ENCODE measurements around the gene POLR1F.
"Not testable (repeated sequence)": the region's sequence is repeated elsewhere in the genome, so short reads cannot be mapped to it uniquely, and the experiment has no call there.

POLR1F gene, protein sequence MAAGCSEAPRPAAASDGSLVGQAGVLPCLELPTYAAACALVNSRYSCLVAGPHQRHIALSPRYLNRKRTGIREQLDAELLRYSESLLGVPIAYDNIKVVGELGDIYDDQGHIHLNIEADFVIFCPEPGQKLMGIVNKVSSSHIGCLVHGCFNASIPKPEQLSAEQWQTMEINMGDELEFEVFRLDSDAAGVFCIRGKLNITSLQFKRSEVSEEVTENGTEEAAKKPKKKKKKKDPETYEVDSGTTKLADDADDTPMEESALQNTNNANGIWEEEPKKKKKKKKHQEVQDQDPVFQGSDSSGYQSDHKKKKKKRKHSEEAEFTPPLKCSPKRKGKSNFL

DNA sequence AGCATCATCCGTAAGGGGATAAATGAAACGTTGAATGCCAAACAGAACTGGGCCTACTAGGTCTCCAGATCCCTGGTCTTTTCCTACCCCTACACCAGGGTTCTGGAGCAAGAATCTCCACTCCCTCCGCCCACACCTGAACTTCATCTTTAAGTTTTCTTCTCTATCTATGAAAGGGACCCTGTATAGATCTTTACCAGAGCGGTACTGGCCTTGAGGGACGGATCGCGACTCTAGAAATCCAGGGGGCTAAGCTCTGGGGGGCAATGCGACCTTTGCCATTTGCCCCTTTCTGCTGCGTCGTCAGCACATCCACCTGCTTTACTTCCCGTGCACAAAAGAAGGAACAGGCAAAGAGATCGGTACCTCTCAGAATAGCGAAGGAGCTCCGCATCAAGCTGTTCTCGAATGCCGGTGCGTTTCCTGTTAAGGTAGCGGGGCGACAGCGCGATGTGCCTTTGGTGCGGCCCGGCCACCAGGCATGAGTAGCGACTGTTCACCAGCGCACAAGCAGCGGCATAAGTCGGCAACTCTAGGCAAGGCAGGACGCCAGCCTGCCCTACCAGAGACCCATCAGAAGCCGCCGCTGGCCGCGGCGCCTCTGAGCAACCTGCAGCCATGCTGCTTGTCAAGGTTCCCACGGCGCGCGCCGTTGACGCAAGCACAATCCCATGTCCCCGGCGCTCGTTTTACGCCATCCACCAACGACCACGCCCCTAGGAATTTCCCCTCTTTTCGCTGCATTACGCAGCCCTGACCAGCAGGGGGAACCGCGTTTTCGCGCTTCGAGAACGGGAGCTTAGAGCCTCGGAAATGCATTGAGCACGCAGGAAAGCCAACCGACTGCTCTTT lies at the start of gene POLR1F:
POLR1F (minus strand) TSS at position 641 of the 852 bp plus-strand sequence; CDS start at position 620, 21 bp downstream.
- peak; percentile 92 for DNase-seq

DNA sequence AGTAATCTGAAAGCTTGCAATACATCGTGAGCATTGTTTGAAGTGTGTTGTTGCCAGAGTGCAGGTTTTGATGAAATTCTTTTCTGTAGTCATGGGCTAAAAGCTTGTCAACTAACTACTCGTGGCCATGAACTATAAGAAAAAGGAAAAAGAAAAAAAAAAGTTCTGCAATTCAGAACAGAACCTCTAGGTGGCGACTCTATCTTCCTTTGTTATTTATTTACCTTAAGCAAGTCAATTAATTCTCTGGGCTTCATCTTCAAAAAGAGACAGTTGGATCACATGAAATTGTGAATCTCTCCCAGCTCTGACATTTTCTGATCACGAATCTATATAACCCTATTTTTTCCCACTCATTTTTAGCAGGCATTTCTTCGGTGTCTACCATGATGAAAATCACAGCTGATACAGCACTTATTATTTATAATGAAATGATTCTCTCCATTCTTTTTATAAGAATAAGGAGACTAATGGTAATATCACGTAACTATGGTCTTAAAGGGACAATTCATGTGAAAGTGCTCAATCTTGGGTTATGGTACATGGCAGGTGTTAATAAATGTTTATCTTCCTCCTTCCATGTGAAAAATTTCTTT lies 45.8 kb upstream of the POLR1F start:
- no peak for DNase-seq

DNA sequence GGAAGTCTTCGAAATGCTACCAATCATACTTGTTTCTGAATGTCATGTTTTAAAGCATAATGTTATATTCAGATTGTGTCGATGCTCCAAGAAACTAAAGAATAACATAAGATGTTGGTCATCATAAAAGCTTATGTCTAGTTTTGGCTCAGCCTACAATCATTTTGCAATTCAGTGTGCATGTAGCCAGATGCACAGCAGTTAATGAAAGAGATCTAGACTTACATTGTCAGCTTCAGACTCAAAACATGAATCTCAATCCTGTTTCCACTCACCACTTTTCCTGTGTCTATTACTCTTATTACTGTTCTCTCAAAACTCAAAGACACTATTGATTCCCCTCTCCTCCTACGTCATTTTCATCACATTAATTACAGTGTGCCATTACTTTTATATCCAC lies 43.2 kb upstream of the POLR1F start:
- DNase-seq: no peak

DNA sequence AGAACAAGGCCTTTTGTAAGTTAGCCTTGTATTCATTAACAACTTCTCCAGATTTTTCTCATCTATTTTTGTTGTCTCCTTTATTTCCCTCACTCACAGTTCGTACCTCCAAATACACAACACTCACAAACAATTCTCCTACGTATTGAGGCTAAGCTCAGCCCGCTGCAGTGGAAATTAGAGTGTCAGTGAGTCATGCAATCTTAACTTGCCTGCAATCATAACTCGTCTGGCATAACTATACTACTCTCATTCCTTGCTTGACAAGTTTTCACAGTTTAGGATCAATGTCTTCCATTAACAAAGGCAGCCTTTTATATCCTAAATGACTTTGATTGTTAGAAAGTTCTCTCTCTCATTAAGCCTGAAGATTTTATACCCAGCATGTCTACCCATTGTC lies 40.8 kb upstream of the POLR1F start:
- DNase-seq: no peak

DNA sequence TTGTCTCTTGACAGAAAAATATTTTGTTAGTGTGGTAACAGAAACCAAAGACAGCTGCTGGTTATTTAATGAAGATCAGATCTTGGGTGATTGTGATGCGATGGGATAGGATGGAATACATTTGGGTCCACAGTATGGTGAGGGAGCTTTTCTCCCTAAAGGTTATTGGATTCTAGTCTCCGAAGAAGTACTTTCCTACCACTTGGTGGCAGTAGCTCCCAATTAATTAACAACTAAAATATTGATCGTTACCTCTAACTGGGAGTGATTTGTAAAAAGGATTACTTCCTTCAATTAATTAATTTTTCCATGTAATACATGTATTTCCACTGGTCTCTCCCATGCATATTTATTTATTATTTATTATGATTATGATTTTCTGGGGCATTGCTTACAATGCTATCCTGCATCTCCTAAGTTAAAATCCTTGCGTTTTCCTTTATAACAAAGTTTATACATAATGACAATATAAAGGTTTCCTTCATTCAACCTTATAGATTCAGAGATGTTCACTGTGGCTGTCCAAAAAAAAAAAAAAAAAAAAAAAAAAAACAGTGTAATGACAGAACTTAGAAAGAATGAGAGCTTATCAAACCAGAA lies 39.0 kb upstream of the POLR1F start:
- no peak for DNase-seq

DNA sequence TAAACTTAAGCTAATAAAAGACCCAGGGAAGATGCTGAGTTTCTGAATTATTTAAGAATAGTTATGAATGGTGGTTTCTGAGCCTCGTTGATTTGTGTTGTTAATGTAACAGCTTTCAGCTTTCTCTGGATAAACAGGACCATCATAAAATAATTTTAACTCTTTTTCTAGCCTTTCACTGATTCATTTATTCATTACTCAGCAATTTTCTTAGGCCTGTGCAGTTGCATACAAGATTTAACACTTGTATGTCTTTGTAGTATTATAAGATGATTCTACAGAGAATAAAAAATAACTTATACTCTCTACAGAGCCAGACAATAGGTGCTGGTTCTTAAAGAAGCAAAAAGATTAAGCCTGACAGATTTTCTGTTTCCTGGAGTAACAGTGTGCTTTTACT lies 35.2 kb upstream of the POLR1F start:
- no peak for DNase-seq

DNA sequence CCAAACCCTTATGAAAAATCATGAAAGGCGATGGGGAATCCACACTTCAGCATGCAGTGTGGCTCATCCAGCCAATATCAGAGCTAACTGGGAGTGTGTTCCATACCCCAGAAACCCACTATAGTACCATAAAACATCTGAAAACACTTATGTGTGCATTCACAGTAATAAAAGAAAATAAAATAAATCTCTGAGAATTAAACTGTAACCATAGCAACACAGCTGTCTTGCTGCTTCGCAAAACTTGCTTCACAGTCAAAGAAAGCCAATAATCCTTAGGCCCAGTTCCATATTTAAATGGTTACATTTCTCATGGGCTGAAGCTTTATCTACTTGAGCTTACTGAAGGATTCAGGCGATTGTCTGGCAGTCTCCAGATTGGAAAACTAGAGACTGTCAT lies 19.9 kb upstream of the POLR1F start:
- no peak for DNase-seq

DNA sequence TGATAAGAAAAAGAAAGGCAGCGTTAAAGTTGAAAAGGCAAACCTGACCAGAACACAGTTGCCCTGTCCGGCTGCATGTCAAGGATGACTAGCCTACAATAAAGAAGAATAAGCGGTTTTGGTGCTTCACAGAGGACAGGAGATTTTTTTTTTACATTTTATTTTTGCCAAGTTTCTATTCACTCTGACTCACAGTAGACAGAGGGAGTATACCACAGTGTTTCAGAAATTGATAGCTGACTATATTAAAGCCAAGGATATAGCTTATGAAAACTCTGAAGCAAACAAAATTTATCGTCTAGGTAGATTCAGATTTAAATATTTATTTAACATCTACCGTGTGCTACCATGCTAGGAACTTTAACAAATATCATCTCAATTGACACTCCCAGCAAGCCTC lies 16.9 kb upstream of the POLR1F start:
- DNase-seq: no peak

DNA sequence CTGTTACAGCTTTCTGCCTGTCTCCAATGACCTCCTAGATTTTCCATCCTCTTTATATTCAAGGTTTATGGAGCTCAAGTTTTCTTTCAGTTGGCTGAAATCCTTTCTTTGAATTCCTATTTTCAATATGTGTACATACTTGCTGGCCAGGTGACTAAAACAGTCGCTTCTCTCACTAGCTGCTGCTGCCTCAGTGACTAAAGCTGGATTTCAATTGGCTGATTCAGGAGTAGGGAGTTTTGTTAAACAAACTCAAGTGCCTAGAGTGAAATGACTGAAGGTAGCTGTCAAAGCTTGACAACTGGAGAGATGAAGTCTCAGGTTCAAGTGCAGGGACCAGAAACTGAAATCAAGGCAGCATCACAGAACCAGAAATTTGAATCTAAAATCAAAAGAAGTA lies 6.7 kb upstream of the POLR1F start:
- no peak for DNase-seq

DNA sequence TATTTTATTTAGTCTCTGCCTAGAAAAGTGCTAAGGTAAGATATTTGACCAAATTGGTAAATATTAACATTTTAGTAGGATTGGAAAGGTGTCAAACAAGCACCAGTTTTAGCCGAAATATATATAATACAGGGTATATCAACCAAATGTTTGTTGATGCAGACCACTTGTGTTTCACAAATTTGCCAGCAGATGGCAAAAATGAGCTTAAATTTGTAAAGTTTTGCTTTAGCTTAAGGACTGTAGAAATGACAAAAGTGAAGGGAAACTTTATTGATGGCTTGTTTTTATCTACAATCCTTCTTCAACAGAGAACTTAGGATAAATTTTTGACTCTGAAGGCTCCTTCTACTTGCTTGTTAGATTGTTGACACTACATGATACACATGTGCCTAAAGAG lies 4.8 kb upstream of the POLR1F start:
- DNase-seq: no peak

DNA sequence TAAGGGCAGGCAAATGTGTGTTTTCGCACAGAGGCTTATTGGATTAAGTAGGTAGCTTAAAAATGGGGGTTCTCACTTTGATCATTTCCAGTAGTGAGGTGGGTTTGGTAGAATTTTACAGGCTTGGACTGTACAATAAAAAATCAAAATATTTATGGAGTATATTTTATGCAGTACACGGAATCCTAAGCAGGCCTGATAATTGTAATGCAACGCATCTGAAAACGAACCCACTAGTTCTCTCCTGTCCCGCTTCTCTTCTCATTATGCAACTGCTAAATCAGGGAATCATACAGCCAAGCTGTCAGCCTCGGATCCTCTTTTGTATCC lies 377 bp upstream of the POLR1F start:
- no peak for DNase-seq

DNA sequence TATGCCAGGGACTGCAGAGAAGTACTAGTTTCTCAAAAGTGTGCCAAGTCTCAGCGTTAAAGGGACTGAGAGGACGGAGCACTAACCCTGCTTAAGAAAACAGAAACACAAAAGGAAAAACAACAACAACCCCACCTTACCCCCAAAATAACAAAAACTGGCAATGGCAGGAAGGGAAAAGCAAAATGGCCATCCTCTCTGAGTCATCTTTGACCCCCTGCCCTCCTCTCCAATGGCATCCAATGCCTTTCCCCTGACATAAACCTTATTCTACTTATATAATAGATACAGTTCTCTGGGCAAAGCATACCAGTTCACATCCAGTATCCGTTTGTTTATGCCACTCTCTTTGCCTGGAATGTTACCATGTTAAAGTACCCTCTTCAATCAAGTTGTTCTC lies 1.6 kb downstream of the POLR1F start:
- no peak for DNase-seq

DNA sequence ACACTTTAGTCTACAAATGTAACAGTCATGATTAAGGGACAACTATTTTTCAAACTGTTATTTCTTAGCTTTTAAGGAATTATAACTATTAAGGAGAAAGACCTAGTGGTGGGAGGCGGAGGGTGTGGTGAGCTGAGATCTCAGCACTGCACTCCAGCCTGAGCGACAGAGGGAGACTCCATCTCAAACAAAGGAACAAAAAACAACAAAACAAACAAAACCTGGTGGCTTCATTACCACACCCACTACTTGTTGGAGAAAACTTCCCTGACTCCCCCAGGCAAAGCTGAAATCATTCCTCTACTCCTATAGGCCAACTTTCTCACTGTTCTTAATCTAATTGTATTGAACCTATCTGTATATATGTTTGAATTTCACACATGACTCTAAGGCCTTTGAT lies 3.2 kb downstream of the POLR1F start:
- no peak for DNase-seq

DNA sequence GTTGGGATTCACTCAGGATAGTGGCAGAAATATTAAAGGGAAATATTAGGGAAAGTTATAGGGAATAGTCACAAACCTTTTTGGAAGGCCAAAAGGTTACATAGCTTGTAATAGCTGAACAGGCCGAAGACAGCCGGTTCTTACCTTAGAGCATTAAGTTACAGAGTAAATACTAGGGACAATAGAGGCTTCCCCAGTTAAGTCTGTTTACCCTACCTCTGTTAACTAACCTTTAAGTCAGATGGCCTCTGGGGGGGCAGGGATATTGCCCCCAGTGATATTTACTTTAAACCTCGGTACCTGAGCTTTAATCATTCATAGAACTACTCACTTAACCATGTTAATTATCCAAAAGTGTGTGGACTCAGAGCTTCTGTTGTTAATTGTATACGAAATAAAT lies 7.4 kb downstream of the POLR1F start:
- DNase-seq: no peak

DNA sequence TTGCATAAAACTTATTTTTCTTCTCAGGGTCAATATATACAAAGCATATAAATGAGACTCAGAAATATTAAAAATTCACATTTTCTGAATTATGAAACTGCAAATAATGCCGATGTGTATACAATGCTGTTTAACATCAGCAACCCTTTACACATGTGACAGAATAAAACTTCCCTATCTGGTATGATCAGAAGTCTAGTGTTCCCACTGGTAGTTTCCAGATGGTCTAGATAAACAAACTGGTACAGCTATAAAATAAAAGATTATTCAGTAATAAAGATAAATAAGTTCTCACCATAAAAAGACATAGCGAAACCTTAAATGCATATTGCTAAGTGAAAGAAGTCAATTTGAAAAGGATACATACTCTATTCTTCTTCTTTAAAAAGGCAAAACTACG lies 7.9 kb downstream of the POLR1F start:
- no peak for DNase-seq

DNA sequence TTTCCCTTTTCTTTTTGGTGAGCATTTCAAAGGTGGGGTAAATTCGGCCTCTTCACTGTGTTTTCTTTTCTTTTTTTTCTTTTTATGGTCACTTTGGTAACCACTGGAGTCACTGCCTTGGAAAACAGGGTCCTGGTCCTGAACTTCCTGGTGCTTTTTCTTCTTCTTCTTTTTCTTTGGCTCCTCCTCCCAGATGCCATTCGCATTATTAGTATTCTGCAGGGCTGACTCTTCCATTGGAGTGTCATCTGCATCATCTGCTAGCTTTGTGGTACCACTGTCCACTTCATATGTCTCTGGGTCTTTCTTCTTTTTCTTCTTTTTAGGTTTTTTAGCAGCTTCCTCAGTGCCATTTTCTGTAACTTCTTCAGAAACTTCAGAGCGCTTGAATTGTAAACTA lies 10.5 kb downstream of the POLR1F start:
- no peak for DNase-seq

DNA sequence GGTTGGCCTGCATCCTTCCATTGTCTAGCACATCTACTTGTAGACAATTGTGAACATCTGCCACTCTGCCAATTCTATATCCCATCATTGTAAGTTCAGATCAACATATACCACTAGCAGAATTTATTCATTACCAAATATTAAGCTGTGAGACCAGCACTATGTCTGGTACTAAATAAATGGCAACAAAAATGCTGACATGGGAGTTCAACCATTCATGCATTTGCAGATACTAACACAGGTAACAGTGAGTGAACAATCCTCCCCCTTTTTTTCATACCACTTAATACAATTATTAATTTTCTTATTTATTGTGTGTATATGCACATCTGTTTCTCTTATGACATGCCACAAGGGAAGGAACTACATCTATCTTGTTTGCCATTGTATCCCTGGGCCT lies 11.9 kb downstream of the POLR1F start:
- no peak for DNase-seq

DNA sequence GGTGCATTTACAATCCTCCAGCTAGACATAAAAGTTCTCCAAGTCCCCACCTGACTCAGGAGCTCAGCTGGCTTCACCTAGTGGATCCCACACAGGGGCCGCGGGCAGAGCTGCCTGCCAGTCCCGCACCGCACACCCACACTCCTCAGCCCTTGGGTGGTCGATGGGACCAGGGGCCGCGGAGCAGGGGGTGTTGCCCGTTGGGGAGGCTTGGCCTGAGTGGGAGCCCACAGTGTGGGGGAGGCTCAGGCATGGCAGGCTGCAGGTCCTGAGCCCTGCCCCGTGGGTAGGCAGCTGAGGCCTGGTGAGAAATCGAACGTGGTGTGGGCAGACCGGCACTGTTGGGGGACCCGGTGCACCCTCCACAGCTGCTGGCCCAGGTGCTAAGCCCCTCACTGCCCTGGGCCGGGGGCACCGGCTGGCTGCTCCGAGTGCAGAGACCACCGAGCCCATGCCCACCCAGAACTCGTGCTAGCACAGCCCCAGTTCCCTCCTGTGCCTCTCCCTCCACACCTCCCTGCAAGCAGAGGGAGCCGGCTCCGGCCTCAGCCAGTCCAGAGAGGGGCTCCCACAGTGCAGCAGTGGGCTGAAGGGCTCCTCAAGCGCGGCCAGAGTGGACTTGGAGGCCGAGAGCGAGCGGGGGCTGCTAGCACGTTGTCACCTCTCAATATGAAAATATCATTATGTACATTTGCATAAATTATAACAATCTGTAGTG lies 16.6 kb downstream of the POLR1F start:
- DNase-seq: no peak

DNA sequence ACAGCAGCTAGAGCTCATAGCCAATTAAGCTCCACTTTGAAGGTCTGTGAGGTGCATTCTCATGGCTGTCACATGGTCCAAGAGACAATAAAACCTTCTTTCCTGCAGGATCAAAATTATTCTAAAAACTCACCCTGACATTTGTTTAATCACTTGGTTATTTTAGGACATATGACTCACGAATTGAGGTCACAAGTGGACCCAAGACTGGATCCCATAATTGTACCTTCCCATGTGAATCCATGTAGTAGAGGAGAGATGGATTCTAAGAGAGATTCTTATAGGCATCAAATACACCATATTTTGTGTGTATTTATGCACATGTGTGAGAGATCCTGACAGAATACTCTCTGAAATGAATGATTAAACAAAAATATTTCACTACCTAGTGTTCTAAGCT lies 18.1 kb downstream of the POLR1F start:
- no peak for DNase-seq

DNA sequence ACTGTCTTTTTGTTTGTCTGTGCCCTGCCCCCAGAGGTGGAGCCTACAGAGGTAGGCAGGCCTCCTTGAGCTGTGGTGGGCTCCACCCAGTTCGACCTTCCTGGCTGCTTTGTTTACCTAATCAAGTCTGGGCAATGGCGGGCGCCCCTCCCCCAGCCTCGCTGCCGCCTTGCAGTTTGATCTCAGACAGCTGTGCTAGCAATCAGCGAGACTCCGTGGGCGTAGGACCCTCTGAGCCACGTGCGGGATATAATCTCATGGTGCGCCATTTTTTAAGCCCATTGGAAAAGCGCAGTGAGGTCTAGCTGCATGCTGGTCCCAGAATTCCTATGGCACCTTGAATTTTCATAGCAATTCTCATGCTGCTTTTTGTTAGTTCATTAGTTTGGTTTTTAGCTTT lies 19.7 kb downstream of the POLR1F start:
- DNase-seq: not testable (repeated sequence)

DNA sequence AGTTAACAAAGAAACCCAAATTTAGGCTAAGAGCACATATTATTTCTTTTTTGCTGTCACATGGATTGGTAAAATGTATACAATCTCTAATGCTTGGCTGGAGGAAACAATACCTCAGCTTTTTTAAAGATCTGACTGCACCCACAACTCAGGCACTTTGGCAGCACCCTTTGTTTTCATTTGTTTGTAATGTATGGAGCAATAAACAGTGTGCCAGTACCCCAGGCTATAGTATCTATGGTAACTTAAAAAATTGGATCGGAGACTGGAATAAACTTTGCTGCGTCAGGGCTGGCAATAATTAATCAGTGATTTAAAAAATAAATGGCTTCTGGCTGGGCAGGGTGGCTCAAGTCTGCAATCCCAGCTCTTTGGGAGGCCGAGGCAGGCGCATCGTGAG lies 27.2 kb downstream of the POLR1F start:
- DNase-seq: no peak

DNA sequence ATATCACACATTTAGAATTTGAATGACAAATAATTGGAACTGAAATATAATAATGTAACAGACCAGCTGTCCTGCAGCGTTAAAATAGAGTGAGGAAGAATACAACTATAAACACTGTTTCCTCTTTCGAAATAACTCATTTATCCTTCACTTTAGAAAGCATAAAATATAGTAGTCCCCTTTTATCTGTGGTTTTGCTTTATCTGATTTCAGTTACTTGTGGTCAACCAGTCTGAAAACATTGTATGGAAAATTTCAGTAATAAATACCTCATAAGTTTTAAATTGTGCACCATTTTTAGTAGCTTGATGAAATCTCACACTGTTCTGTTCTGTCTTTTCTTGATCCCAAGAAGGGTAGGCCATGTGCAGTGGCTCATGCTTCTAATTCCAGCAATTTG lies 31.7 kb downstream of the POLR1F start:
- no peak for DNase-seq

DNA sequence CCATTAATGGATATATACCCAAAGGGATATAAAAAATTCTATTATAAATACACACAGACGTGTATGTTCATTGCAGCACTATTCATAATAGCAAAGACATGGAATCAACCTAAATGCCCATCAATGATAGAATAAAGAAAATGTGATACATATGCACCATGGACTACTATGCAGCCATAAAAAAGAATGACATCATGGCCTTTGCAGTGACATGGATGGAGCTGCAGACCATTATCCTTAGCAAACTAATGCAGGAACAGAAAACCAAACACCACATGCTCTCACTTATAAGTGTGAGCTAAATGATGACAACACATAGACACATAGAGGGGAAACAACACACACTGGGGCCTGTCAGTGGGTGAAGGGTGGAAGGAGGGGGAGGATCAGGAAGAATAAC lies 33.0 kb downstream of the POLR1F start:
- DNase-seq: no peak
